IMR-90 (cell line): Measurements from ENCODE around the gene GPR39.

Source experiments
- CTCF ChIP-seq: conservative IDR thresholded peaks from 2 replicates; pipeline ENCODE4 v1.5.1; 2012; ENCODE audit warnings: mild to moderate bottlenecking, low read depth, low read length, improper control_type of control experiment
- NFE2L2 ChIP-seq: fragments of 150-350 bp; IDR thresholded peaks from 2 replicates; pipeline ENCODE4 v1.6.1; 2016; ENCODE audit warnings: low read depth, mild to moderate bottlenecking, low read length
- POLR2A ChIP-seq: IDR thresholded peaks from 2 replicates; pipeline ENCODE4 v1.6.1; 2012; ENCODE audit warnings: mild to moderate bottlenecking, low read depth, low read length
- RAD21 ChIP-seq: IDR thresholded peaks from 2 replicates; pipeline ENCODE4 v1.6.1; 2012; ENCODE audit warnings: low read length, improper control_type of control experiment
- RFX5 ChIP-seq: IDR thresholded peaks from 2 replicates; pipeline ENCODE4 v1.8.0; 2012; ENCODE audit warnings: low read depth, mild to moderate bottlenecking, low read length, moderate library complexity
- USF2 ChIP-seq: fragments of 150-350 bp; IDR thresholded peaks from 2 replicates; pipeline ENCODE4 v1.6.1; 2017; ENCODE audit warnings: mild to moderate bottlenecking, antibody characterized with exemption, low read length, low read depth

GRCh38 chr2:132621131-132621875 lies 204.7 kb downstream of the GPR39 start:
- TF ChIP-seq POLR2A (no peak), CTCF (no peak), RFX5 (no peak), NFE2L2 (no peak), RAD21 (no peak), USF2 (no peak)
